OCI-LY7 (cell line): ENCODE measurements around the gene SLC2A10. TPM values are rescaled to one million over a fixed set of nuclear protein-coding genes. Genes with fewer than 3 reads are reported as not detected.

ENCODE experiments used
- BruUV-seq: library from RNA; stranded (reverse); fragments of 400-500 nt; replicated peaks from 2 replicates; lab custom pipeline; 2021; lab: Mats Ljungman, UMichigan
- CTCF ChIA-PET: fragments of 300-600 bp; sonication (Branson Sonifier 250); formaldehyde crosslinking; loops from one replicate; lab custom pipeline; 2022; ENCODE audit warnings: antibody characterized with exemption; ENCODE audit not compliant: unreplicated experiment; lab: Charles Lee
- POLR2A ChIA-PET: fragments of 300-600 bp; sonication (Branson Sonifier 250); formaldehyde crosslinking; loops from one replicate; lab custom pipeline; 2022; ENCODE audit warnings: antibody characterized with exemption; lab: Charles Lee
- DNase-seq: peaks from one replicate; pipeline ENCODE4 v3.0.0-alpha.2; 2015; ENCODE audit warnings: low spot score
- H2AFZ ChIP-seq: fragments of 200-600 bp; sonication (generic), shearing (Covaris generic); 2 replicates; pipeline ENCODE4 v1.6.1; 2014; ENCODE audit warnings: mild to moderate bottlenecking, antibody characterized with exemption, low read length, moderate library complexity
- H3K27ac ChIP-seq: fragments of 200-600 bp; sonication (generic); 2 replicates; pipeline ENCODE4 v1.5.1; 2014; ENCODE audit warnings: mixed run types, low read depth, mild to moderate bottlenecking, moderate library complexity, low read length, inconsistent platforms; ENCODE audit not compliant: poor library complexity, severe bottlenecking
- H3K36me3 ChIP-seq: fragments of 200-600 bp; sonication (generic); 2 replicates; pipeline ENCODE4 v1.6.1; 2014; ENCODE audit warnings: mild to moderate bottlenecking, antibody characterized with exemption, low read length, moderate library complexity, mixed read lengths; ENCODE audit not compliant: insufficient read depth
- H3K4me1 ChIP-seq: fragments of 200-600 bp; sonication (generic); 2 replicates; pipeline ENCODE4 v1.5.1; 2014; ENCODE audit warnings: mild to moderate bottlenecking, low read length; ENCODE audit not compliant: insufficient read depth, poor library complexity, severe bottlenecking
- H3K4me2 ChIP-seq: fragments of 200-600 bp; sonication (generic); 2 replicates; pipeline ENCODE4 v1.6.1; 2014; ENCODE audit warnings: mild to moderate bottlenecking, low read length
- H3K4me3 ChIP-seq: fragments of 200-600 bp; sonication (generic); 2 replicates; pipeline ENCODE4 v1.5.1; 2014; ENCODE audit warnings: mild to moderate bottlenecking, low read depth, low read length; ENCODE audit not compliant: poor library complexity, severe bottlenecking
- H3K79me2 ChIP-seq: fragments of 200-600 bp; sonication (generic); 2 replicates; pipeline ENCODE4 v1.6.1; 2016; ENCODE audit warnings: low read depth, mild to moderate bottlenecking, low read length, moderate library complexity, mixed read lengths; ENCODE audit not compliant: insufficient read depth
- H3K9me2 ChIP-seq: fragments of 200-600 bp; sonication (generic); 2 replicates; pipeline ENCODE4 v1.6.1; 2016; ENCODE audit warnings: mild to moderate bottlenecking, low read length, mixed read lengths; ENCODE audit not compliant: insufficient read depth
- H3K9me3 ChIP-seq: fragments of 200-600 bp; sonication (generic); 2 replicates; pipeline ENCODE4 v1.6.1; 2014; ENCODE audit warnings: mild to moderate bottlenecking, mixed run types, low read length, mixed read lengths
- H4K20me1 ChIP-seq: fragments of 200-600 bp; sonication (generic); 2 replicates; pipeline ENCODE4 v1.6.1; 2014; ENCODE audit warnings: mild to moderate bottlenecking, antibody characterized with exemption, low read length, moderate library complexity, mixed read lengths; ENCODE audit not compliant: insufficient read depth
- EZH2phosphoT487 ChIP-seq: fragments of 200-600 bp; sonication (generic); IDR thresholded peaks from 2 replicates; pipeline ENCODE4 v1.6.1; 2018; ENCODE audit warnings: low read depth, borderline replicate concordance, mild to moderate bottlenecking, mixed run types, antibody characterized with exemption, low read length, moderate library complexity, mixed read lengths
- intact Hi-C: fragments of 100-400 bp; cut with micrococcal nuclease; formaldehyde crosslinking; loops from one replicate; pipeline ENCODE4 v1.10.0; 2022; ENCODE audit not compliant: unreplicated experiment
- total RNA-seq, 2 experiments: library from RNA; depleted of rRNA in 1 of 2; stranded (reverse); fragments of >200 nt in 1 of 2; shearing (Covaris generic) in 1 of 2; gene quantifications; 2 replicates each; pipeline ENCODE4 v1.2.3, GENCODE V29; 2014 to 2022
- TF ChIP-seq, protein P1 (sequence below): fragments of 200-600 bp; sonication (generic); conservative IDR thresholded peaks from 2 replicates; pipeline ENCODE4 v1.5.1; 2014; ENCODE audit warnings: mild to moderate bottlenecking, antibody characterized with exemption, low read length, moderate library complexity, mixed read lengths

Gene SLC2A10
- total RNA-seq, 2 experiments from 2014 or later, result not detected

DNA sequence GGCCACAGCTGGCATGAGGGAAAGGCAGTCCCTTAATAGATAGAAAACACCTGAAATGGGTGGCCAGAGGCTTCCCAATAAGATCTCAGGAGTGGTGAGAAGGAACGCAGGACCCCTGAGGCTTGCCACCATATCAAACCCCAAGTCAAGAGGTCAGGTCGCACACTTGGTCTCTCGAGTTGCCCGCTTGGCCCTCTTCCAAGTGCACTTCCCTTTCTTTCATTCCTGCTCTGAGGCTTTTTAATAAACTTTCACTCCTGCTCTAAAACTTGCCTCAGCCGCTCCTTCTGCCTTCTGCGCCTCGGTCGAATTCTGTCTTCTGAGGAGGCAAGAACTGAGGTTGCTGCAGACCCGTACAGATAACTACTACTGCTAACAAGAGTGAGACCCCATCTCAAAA lies 64.2 kb downstream of the SLC2A10 start:
- H3K79me2 ChIP-seq, result no peaks in the 10 kb centered on the region
- peaks cover 44% of the 10 kb centered on the region for H3K4me1 ChIP-seq
- no peaks in the 10 kb centered on the region for H4K20me1 ChIP-seq
- peak overlapping the region; percentile 26; the same call in 1 of the 2 replicates for H2AFZ ChIP-seq
- CTCF ChIA-PET, result no interaction called here
- no peaks in the 10 kb centered on the region for H3K9me2 ChIP-seq
- DNase-seq, result no peak
- POLR2A ChIA-PET, result interaction anchor here (1.0 kb wide), 1 partner anchor 122 kb away, joined by 3 read pairs; no protein-coding TSS in a partner anchor
- intact Hi-C loops, result no loop called here
- H3K4me3 ChIP-seq, result peak overlapping the region; percentile 32
- TF ChIP-seq EZH2phosphoT487, result no peak
- peaks cover 7% of the 10 kb centered on the region; the same call in 1 of the 2 replicates for H3K9me3 ChIP-seq
- no TSS peak for BruUV-seq
- H3K4me2 ChIP-seq, result peak overlapping the region; percentile 55
- peak overlapping the region; percentile 74 for H3K27ac ChIP-seq
- no peaks in the 10 kb centered on the region; the same call in 1 of the 2 replicates for H3K36me3 ChIP-seq

DNA sequence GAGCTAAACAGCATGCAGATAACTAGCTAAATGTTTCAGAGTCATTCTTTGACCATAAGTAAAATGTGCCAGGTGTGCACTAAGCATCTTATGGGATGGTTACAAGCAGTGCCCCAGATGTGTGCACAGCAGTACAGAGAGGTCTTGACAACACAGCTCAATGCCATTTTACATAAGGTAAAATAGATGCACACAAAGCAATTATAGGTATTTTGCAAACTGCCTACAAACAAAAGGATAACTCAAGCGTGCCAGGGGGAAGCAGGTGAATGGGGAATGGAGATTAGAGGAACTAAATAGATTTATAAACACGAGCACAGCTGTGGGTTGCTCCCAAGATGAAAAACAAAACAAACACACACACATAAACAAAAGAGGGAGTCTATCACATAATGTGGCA lies 64.8 kb downstream of the SLC2A10 start:
- no peaks in the 10 kb centered on the region for H4K20me1 ChIP-seq
- no TSS peak for BruUV-seq
- DNase-seq, result peak; percentile 81
- H3K4me3 ChIP-seq, result peak overlapping the region; percentile 32
- H3K79me2 ChIP-seq, result no peaks in the 10 kb centered on the region
- H3K4me1 ChIP-seq, result peaks cover 44% of the 10 kb centered on the region
- intact Hi-C loops, result no loop called here
- H3K9me2 ChIP-seq, result no peaks in the 10 kb centered on the region
- CTCF ChIA-PET, result no interaction called here
- H3K27ac ChIP-seq, result peak overlapping the region; percentile 74
- TF ChIP-seq, protein P1, sequence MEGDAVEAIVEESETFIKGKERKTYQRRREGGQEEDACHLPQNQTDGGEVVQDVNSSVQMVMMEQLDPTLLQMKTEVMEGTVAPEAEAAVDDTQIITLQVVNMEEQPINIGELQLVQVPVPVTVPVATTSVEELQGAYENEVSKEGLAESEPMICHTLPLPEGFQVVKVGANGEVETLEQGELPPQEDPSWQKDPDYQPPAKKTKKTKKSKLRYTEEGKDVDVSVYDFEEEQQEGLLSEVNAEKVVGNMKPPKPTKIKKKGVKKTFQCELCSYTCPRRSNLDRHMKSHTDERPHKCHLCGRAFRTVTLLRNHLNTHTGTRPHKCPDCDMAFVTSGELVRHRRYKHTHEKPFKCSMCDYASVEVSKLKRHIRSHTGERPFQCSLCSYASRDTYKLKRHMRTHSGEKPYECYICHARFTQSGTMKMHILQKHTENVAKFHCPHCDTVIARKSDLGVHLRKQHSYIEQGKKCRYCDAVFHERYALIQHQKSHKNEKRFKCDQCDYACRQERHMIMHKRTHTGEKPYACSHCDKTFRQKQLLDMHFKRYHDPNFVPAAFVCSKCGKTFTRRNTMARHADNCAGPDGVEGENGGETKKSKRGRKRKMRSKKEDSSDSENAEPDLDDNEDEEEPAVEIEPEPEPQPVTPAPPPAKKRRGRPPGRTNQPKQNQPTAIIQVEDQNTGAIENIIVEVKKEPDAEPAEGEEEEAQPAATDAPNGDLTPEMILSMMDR, result no peak
- TF ChIP-seq EZH2phosphoT487, result no peak
- H3K9me3 ChIP-seq, result peaks cover 7% of the 10 kb centered on the region; the same call in 1 of the 2 replicates
- POLR2A ChIA-PET, result interaction anchor here (1.0 kb wide), 1 partner anchor 122 kb away, joined by 3 read pairs; no protein-coding TSS in a partner anchor
- H3K36me3 ChIP-seq, result no peaks in the 10 kb centered on the region; the same call in 1 of the 2 replicates
- H2AFZ ChIP-seq, result peak overlapping the region; percentile 26; the same call in 1 of the 2 replicates
- peak overlapping the region; percentile 55 for H3K4me2 ChIP-seq

DNA sequence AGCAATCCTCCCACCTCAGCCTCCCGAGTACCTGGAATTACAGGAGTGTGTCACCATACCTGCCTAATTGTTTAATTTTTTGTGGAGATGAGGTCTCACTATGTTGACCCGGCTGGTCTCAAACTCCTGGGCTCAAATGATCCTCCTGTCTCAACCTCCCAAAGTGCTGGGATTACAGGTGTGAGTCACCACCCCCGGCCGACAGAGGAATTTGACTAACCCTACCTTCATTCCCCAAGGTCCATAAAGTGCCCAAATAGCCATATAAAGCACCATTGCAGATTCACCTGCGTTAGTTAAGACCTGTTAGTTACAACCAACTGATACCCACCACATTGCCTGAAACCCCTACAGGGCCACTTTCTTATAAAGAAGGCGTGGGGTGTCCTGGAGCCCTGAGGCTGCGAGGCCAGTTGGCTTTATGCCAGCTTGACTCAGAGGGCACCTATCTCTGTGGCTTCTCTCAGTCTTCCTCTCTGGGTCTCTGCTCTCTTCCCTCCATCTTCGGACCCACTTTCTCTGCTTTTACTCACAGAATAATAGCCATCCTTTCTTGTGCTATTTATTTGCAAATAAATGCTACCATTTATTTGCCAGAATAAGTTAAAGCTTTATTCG lies 65.6 kb downstream of the SLC2A10 start:
- peaks cover 44% of the 10 kb centered on the region for H3K4me1 ChIP-seq
- ChIA-PET POLR2A (interaction anchor here (1.0 kb wide), 1 partner anchor 121 kb away, joined by 3 read pairs; no protein-coding TSS in a partner anchor), CTCF (no interaction called here)
- intact Hi-C loops, result no loop called here
- H3K9me3 ChIP-seq, result peaks cover 7% of the 10 kb centered on the region; the same call in 1 of the 2 replicates
- no TSS peak for BruUV-seq
- no peaks in the 10 kb centered on the region for H4K20me1 ChIP-seq
- H3K9me2 ChIP-seq, result no peaks in the 10 kb centered on the region
- H3K27ac ChIP-seq, result peak overlapping the region; percentile 74
- H3K79me2 ChIP-seq, result no peaks in the 10 kb centered on the region
- H3K4me2 ChIP-seq, result peak overlapping the region; percentile 55; the same call in 1 of the 2 replicates
- H3K4me3 ChIP-seq, result no peak overlapping the region
- TF ChIP-seq, protein P1, result no peak
- no peak for TF ChIP-seq EZH2phosphoT487
- no peaks in the 10 kb centered on the region; the same call in 1 of the 2 replicates for H3K36me3 ChIP-seq
- no peak for DNase-seq
- no peak overlapping the region for H2AFZ ChIP-seq
